Left forelimb (tissue), 1 donor: Measurements from ENCODE around the gene ZBTB42.

Source experiments
- DNase-seq: peaks from one replicate; pipeline ENCODE4 v3.0.0-alpha.2; 2018; ENCODE audit warnings: low spot score

ZBTB42 gene

DNA sequence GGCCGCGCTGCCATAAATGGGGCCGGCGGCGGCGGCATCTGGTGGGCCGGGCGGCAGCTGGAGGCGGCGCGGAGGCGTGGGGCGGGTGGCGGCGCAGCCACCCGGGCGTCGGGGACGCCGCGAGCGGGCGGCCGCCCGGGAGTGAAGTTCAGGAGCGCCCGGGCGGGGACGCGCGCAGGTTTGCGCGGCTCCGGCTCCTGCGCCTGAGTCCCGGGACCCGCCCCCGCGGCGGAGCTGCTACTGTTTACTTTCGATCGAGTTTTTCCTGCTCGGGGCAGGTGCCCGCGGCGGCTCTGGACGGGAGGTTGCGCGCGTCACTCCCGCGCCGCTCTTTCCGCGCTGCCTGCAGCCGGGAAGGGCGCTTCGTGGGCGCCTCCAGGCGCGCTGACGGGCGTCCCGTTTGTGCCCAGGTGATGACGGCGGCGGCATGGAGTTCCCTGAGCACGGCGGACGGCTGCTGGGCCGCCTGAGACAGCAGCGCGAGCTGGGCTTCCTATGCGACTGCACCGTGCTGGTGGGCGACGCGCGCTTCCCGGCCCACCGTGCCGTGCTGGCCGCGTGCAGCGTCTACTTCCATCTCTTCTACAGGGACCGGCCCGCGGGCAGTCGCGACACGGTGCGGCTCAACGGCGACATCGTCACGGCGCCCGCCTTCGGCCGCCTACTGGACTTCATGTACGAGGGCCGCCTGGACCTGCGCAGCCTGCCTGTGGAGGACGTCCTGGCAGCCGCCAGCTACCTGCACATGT lies at the start of gene ZBTB42:
TSS of gene ZBTB42 (plus strand) at position 331 of the 749 bp plus-strand sequence. CDS start at position 428, 97 bp downstream.
- DNase-seq: no peak

GRCh38 chr14:104751539-104752422 lies 49.1 kb upstream of the ZBTB42 start:
- DNase-seq: no peak

DNA sequence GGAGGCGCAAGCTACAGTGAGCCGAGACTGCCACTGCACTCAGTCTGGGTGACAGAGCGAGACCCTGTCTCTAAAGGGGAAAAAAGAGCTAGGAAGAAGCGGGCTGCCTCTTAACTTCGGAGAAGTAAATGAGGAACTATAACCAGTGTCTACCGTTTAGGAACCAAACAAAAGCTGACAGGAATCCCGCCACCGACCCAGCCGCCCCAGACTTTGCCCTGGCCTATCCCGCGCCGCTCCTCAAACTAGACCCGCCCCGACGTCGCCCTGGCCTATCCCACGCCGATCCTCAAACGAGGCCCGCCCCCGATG lies 48.5 kb upstream of the ZBTB42 start:
- no peak for DNase-seq

DNA sequence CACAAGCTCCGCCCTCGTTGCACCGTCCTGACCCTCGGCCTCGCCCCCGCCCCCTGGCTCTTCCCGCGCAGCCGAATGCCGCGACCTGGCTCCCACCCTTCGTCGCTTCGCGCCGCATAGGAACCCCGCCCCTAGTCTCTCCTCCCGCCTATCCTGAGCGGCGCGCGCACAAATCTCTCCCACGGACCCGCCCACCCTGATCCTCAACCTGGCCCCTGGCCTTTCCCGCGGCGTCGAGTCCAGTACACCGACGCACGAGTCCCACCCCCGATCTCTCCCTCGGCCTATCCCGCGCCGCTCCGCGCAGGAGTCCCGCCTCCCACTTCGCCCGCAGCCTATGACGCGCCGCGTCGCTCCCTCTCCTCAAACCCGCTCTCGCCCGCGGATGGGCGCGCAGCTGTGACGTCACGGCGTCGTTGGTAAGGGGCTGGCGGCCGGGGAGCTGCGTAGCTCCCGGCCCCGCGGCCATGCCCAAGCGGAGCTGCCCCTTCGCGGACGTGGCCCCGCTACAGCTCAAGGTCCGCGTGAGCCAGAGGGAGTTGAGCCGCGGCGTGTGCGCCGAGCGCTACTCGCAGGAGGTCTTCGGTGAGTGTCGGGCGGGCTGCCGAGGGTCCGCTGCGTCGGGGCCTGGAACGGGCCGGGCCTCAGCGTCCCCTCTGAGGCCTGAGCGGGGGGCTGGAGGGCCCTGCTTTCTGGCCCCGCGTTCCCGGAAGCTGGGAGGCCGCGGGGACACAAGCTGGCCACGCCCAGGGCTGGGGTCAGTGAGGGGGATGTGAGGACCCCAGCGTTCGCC lies 48.0 kb upstream of the ZBTB42 start, which contains the start of gene SIVA1:
TSS of gene SIVA1 (plus strand) at position 413 of the 793 bp plus-strand sequence. CDS start at position 468, 55 bp downstream.
- DNase-seq: peak; percentile 100

- DNase-seq: no peak
Measured at GRCh38 chr14:104753528-104754212, 47.2 kb upstream of the ZBTB42 start.

GRCh38 chr14:104754213-104754851 lies 46.6 kb upstream of the ZBTB42 start:
- DNase-seq: no peak

- DNase-seq: no peak
Measured at GRCh38 chr14:104755621-104756020, 45.3 kb upstream of the ZBTB42 start.

DNA sequence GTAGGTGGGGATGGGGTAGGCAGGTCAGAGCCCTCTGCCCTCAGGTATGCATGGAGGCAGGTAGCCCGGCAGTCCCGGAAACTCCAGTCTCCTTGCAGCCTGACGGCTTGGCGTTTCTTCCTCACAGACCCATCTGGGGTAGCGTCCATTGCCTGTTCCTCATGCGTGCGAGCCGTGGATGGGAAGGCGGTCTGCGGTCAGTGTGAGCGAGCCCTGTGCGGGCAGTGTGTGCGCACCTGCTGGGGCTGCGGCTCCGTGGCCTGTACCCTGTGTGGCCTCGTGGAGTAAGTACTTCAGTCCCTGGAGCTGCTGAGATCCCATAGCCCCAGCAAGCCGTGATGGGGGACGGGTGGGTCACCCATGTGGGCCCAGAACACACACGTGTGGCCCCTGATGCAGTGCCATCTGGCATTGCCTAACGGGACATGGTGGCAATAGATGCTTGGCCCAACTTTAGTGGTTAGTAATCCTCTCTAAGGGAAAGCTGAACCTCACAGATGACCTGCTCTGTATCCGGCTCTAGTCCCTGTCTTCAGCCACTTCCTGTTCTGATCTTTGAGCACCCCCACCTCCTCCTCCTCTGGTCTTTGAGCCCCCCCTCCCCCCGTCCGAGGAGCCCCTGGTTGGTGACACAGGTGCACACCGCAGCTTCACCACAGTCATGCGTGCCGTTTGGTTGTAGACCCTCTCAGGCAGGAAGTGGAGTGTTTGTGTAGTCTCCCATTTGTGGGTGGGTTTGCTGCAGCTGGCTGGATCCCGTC lies 44.2 kb upstream of the ZBTB42 start:
- DNase-seq: no peak

DNA sequence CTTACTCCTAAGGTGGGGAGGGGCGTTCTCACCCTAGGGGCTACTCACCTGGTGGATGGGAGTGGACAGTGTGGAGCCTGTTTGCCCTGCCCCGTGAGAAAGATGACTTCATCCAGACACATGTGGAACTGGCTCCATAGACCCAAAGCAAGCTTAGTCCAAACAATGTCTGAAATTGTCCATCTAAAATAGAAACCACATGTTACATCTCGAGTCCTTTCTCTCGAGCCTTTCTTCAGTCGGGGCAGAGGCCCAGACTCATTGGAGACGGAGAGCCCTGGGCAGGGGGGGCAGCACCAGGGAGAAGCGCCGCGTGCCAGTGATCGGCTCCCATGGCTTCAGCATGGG lies 43.7 kb upstream of the ZBTB42 start:
- DNase-seq: no peak

DNA sequence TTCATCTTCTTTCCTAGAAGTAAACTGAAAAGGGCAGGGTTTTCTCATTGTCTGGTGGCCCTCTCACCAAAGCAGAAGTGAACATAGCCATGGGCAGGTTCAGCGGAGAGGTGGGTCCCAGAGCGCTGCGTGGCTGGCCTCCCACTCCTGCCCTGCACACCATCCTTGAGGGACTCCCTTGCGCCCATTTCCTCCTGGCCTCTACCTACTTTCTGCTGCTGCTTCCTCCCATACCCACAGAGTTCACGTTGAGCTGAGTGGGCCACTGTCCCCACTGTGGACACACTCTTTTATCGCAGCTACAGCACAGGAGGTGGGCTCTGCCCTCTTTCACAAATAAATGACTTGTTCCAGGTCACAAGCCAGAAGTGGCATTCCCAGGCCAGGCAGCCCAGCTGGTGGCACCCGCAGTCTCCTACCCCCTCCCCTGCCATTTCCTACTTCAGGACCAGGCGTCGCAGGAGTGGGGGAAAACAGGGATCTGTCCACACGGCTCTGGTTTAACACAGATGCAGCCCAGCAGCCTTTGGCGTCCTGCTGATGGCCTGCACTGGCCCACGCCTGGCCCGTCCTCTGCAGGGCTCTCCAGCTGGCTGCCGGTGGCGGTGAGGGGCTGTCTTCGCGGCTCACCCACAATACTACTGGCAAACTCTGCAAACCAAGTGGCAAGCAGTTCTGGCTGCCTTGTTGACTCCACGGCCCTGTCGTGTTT lies 43.1 kb upstream of the ZBTB42 start:
- no peak for DNase-seq

- no peak for DNase-seq
Measured at GRCh38 chr14:104758981-104759969, 41.6 kb upstream of the ZBTB42 start.

- no peak for DNase-seq
Measured at GRCh38 chr14:104765517-104765916, 35.4 kb upstream of the ZBTB42 start.

DNA sequence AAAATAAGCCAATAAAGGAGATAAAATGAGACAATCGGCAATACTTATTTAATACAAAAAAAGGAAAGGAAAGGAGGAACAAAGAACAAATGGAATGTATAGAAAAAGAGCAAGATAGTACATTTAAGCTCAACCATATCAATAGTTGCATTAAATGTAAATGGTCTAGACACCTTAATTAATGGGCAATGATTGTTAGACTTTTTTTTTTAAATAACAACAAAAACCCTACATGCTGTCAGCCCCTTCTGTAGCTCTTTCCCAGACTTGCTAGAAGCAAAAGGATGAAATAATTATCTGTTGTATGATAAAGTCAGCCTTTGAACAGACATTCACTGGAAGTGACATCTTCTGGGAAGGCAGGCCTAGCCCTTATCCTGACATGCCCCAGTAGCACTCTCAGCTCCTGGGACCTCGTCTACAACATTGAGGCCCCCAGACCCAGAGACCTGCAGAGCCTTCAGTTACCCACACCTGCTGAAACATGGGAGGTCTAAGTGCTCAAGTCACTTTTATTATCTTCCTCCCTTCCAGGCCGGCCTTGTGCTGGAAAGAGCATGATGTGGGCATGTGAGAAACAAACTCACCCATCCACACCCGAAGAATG lies 34.5 kb upstream of the ZBTB42 start:
- DNase-seq: no peak

GRCh38 chr14:104766863-104767633 lies 33.9 kb upstream of the ZBTB42 start:
- DNase-seq: no peak

DNA sequence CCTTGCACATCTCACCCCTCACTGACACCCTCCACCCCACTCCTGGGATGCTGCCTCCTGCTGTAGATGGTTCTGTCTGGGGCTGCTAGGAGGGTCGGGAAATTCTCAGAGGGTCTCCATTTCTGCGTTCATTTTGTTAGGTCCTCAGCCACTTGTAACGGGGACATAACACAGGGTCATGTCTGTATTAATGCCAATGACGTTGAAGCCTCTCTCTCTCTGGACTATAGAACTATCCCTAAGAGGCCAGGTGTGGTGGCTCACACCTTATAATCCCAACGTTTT lies 33.3 kb upstream of the ZBTB42 start:
- DNase-seq: no peak

GRCh38 chr14:104768437-104769323 lies 32.2 kb upstream of the ZBTB42 start:
- peak; percentile 94 for DNase-seq
